HepG2 (cell line): ENCODE measurements around the gene CDC14B.

Experiments
- HCFC1 ChIP-seq: fragments of 150-350 bp; IDR thresholded peaks from 2 replicates; pipeline ENCODE4 v1.6.1; 2014; ENCODE audit warnings: low read depth, low read length
- HDAC6 ChIP-seq: fragments of 200-600 bp; sonication (generic); IDR thresholded peaks from 2 replicates; pipeline ENCODE4 v1.7.0; 2017; ENCODE audit warnings: mild to moderate bottlenecking, antibody characterized with exemption, low read length, low read depth
- NKX3-1 ChIP-seq: sonication (generic); formaldehyde crosslinking; IDR thresholded peaks from 2 replicates; pipeline ENCODE4 v1.5.0; 2020; ENCODE audit warnings: missing genetic modification reagents
- RFX5 ChIP-seq: IDR thresholded peaks from 2 replicates; pipeline ENCODE4 v1.6.1; 2011; ENCODE audit warnings: low read depth, low read length, improper control_type of control experiment
- ZBTB14 ChIP-seq: sonication (generic); formaldehyde crosslinking; IDR thresholded peaks from 2 replicates; pipeline ENCODE4 v1.4.0; 2020; ENCODE audit warnings: missing genetic modification reagents
- ZNF746 ChIP-seq: sonication (generic); formaldehyde crosslinking; IDR thresholded peaks from 2 replicates; pipeline ENCODE4 v1.8.0; 2022; ENCODE audit warnings: mild to moderate bottlenecking, missing genetic modification reagents

- TF ChIP-seq RFX5 (no peak), HDAC6 (no peak), NKX3-1 (CRISPR knock-in tag) (no peak), ZBTB14 (CRISPR knock-in tag) (no peak), ZNF746 (CRISPR knock-in tag) (no peak), HCFC1 (no peak)
Measured at GRCh38 chr9:96667363-96667728, 47.7 kb upstream of the CDC14B start.
